ENCODE data around the gene PRRT4. TPM values are rescaled to one million over a fixed set of nuclear protein-coding genes. Genes with fewer than 3 reads are reported as not detected.

PRRT4 gene
- not detected in 2 replicates for total RNA-seq

GRCh38 chr7:128361411-128362379 lies at the start of gene PRRT4:
Gene PRRT4, minus strand, starts transcription at chr7:128361690.
- peak in 1 of 2 donors; percentile 27 for DNase-seq (ENCODE audit: low read depth in 2 of 2)

- DNase-seq (ENCODE audit: low read depth in 2 of 2), result no peak
These were observed 48.9 kb upstream of the PRRT4 start for GRCh38 chr7:128410451-128410753.

- DNase-seq (ENCODE audit: low read depth in 2 of 2), result peak in 1 of 2 donors; percentile 63
These were observed 48.3 kb upstream of the PRRT4 start, which contains the start of gene IMPDH1 for GRCh38 chr7:128409596-128410450. Gene IMPDH1, minus strand, starts transcription at chr7:128409982. Its CDS starts 81 bp downstream, at chr7:128409901.

GRCh38 chr7:128408709-128409595 lies 47.5 kb upstream of the PRRT4 start:
- no peak for DNase-seq (ENCODE audit: low read depth in 2 of 2)

GRCh38 chr7:128407751-128408708 lies 46.5 kb upstream of the PRRT4 start:
- DNase-seq (ENCODE audit: low read depth in 2 of 2), result peak in 1 of 2 donors; percentile 24

- DNase-seq (ENCODE audit: low read depth in 2 of 2), result no peak
These were observed 45.7 kb upstream of the PRRT4 start for GRCh38 chr7:128407233-128407589.

GRCh38 chr7:128406314-128407232 lies 45.1 kb upstream of the PRRT4 start:
- DNase-seq (ENCODE audit: low read depth in 2 of 2), result no peak

GRCh38 chr7:128405471-128406313 lies 44.2 kb upstream of the PRRT4 start:
- DNase-seq (ENCODE audit: low read depth in 2 of 2), result peak in 1 of 2 donors; percentile 58

- peak in 1 of 2 donors; percentile 26 for DNase-seq (ENCODE audit: low read depth in 2 of 2)
These were observed 43.5 kb upstream of the PRRT4 start for GRCh38 chr7:128404886-128405470.

- no peak for DNase-seq (ENCODE audit: low read depth in 2 of 2)
These were observed 42.7 kb upstream of the PRRT4 start for GRCh38 chr7:128404143-128404681.

- DNase-seq (ENCODE audit: low read depth in 2 of 2), result no peak
These were observed 42.2 kb upstream of the PRRT4 start for GRCh38 chr7:128403676-128404075.

- DNase-seq (ENCODE audit: low read depth in 2 of 2), result peak; percentile 28 to 47
These were observed 40.9 kb upstream of the PRRT4 start for GRCh38 chr7:128402356-128402755.

GRCh38 chr7:128400566-128400965 lies 39.1 kb upstream of the PRRT4 start:
- no peak for DNase-seq (ENCODE audit: low read depth in 2 of 2)

GRCh38 chr7:128399991-128400390 lies 38.5 kb upstream of the PRRT4 start:
- DNase-seq (ENCODE audit: low read depth in 2 of 2), result no peak

- DNase-seq (ENCODE audit: low read depth in 2 of 2), result no peak
These were observed 37.3 kb upstream of the PRRT4 start for GRCh38 chr7:128398841-128399135.

- peak in 1 of 2 donors; percentile 46 for DNase-seq (ENCODE audit: low read depth in 2 of 2)
These were observed 36.7 kb upstream of the PRRT4 start for GRCh38 chr7:128398016-128398840.

- no peak for DNase-seq (ENCODE audit: low read depth in 2 of 2)
These were observed 34.9 kb upstream of the PRRT4 start for GRCh38 chr7:128396357-128396756.

Data from dermis microvascular lymphatic vessel endothelial cell (primary cell).